Thyroid gland (tissue), 4 donors: Measurements from ENCODE around the gene KIF1B. TPM values are rescaled to one million over a fixed set of nuclear protein-coding genes. Genes with fewer than 3 reads are reported as not detected.

Source experiments
- DNase-seq, 2 donors: peaks; one replicate each; pipeline ENCODE4 v3.0.0-alpha.2; 2019
- H3K27ac ChIP-seq, 3 donors: fragments of 200-600 bp; sonication (generic); 1 replicate in 2 of 3; 2 replicates in 1 of 3; pipeline ENCODE4 v1.5.1; 2016 to 2019; ENCODE audit warnings: mild to moderate bottlenecking in 1 of 3, moderate library complexity in 1 of 3
- H3K27me3 ChIP-seq: fragments of 200-600 bp; sonication (generic); one replicate; pipeline ENCODE4 v1.5.1; 2019
- H3K36me3 ChIP-seq, 2 donors: fragments of 200-600 bp; sonication (generic); one replicate each; pipeline ENCODE4 v1.5.1; 2016 to 2019
- H3K4me1 ChIP-seq, 2 donors: fragments of 200-600 bp; sonication (generic); one replicate each; pipeline ENCODE4 v1.5.1; 2017 to 2019
- H3K4me3 ChIP-seq, 3 donors: fragments of 200-600 bp; sonication (generic); replicated peaks in 1 of 3; 1 replicate in 2 of 3; 2 replicates in 1 of 3; pipeline ENCODE4 v1.5.1; 2016; ENCODE audit warnings: mild to moderate bottlenecking in 1 of 3
- H3K9me3 ChIP-seq: fragments of 200-600 bp; sonication (generic); one replicate; pipeline ENCODE4 v1.5.1; 2017
- CTCF ChIP-seq, 6 experiments: fragments of 200-600 bp in 3 of 6; fragments of 450-650 bp in 3 of 6; sonication (generic) in 3 of 6; IDR thresholded peaks; one replicate each; pipeline ENCODE4 v1.5.1; 2016 to 2019; ENCODE audit warnings: antibody characterized with exemption in 6 of 6, mild to moderate bottlenecking in 2 of 6, inconsistent platforms in 1 of 6, moderate library complexity in 1 of 6
- POLR2A ChIP-seq, 2 donors: fragments of 450-650 bp; IDR thresholded peaks; one replicate each; pipeline ENCODE4 v1.6.1; 2017; ENCODE audit warnings: antibody characterized with exemption in 2 of 2, mild to moderate bottlenecking in 2 of 2, moderate library complexity in 1 of 2
- WGBS, 2 donors: methylation state at CpG; one replicate each; pipeline ENCODE4 v1.1.5; 2017; 5-methylcytosine and 5-hydroxymethylcytosine counted together
- intact Hi-C: fragments of 100-400 bp; cut with DNase I; formaldehyde crosslinking; loops from one replicate; pipeline ENCODE4 v1.15.1; 2023
- total RNA-seq, 4 donors: library from RNA; depleted of rRNA; stranded (reverse); fragments of >200 nt; gene quantifications; one replicate each; pipeline ENCODE4 v1.2.3, GENCODE V29; 2016

The KIF1B gene, protein sequence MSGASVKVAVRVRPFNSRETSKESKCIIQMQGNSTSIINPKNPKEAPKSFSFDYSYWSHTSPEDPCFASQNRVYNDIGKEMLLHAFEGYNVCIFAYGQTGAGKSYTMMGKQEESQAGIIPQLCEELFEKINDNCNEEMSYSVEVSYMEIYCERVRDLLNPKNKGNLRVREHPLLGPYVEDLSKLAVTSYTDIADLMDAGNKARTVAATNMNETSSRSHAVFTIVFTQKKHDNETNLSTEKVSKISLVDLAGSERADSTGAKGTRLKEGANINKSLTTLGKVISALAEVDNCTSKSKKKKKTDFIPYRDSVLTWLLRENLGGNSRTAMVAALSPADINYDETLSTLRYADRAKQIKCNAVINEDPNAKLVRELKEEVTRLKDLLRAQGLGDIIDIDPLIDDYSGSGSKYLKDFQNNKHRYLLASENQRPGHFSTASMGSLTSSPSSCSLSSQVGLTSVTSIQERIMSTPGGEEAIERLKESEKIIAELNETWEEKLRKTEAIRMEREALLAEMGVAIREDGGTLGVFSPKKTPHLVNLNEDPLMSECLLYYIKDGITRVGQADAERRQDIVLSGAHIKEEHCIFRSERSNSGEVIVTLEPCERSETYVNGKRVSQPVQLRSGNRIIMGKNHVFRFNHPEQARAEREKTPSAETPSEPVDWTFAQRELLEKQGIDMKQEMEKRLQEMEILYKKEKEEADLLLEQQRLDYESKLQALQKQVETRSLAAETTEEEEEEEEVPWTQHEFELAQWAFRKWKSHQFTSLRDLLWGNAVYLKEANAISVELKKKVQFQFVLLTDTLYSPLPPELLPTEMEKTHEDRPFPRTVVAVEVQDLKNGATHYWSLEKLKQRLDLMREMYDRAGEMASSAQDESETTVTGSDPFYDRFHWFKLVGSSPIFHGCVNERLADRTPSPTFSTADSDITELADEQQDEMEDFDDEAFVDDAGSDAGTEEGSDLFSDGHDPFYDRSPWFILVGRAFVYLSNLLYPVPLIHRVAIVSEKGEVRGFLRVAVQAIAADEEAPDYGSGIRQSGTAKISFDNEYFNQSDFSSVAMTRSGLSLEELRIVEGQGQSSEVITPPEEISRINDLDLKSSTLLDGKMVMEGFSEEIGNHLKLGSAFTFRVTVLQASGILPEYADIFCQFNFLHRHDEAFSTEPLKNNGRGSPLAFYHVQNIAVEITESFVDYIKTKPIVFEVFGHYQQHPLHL (N-terminal part only)
- total RNA-seq: 10 to 100 TPM; 51.7 to 70.5 (median 53.5) TPM

GRCh38 chr1:10209905-10210810 lies at the start of gene KIF1B:
Gene KIF1B, plus strand, starts transcription at chr1:10210570. Its CDS starts 21,759 bp downstream, at chr1:10232329.
- 0 to 2% methylated on average over 18 to 20 of the region's 107 CpGs for WGBS, 2 donors
- peak; percentile 99 for DNase-seq
- Histone ChIP-seq H3K9me3 (no peaks in the 10 kb centered on the region), H3K4me3 (peak within 1 kb of the TSS; percentile 64 to 73 (median 68)), H3K27ac (peak within 1 kb of the TSS; percentile 88 to 95 (median 90)), H3K4me1 (peaks cover 15 to 29% of the 10 kb centered on the region in 2 donors), H3K27me3 (no peaks in the 10 kb centered on the region), H3K36me3 (no peaks in the 10 kb centered on the region)
- intact Hi-C loops: loop anchor here (10.0 kb wide), 1 partner anchor 125 kb away; no protein-coding TSS in a partner anchor
- peak; percentile 91 to 98 (median 95) for TF ChIP-seq CTCF (IDR thresholded peaks at IDR 0.05)
- TF ChIP-seq POLR2A (IDR thresholded peaks at IDR 0.05): peak; percentile 95 to 100

- H3K4me3 ChIP-seq: no peak overlapping the region
- peaks cover 14 to 19% of the 10 kb centered on the region in 2 donors for H3K36me3 ChIP-seq
- no peaks in the 10 kb centered on the region for H3K9me3 ChIP-seq
- no peaks in the 10 kb centered on the region for H3K27me3 ChIP-seq
- peak; percentile 24 to 29 for DNase-seq
- TF ChIP-seq POLR2A (IDR thresholded peaks at IDR 0.05): no peak
- H3K27ac ChIP-seq: peak overlapping the region; percentile 10 to 21 (median 19)
- WGBS, 2 donors: 32 to 46% methylated on average over 12 of the region's 12 CpGs
- H3K4me1 ChIP-seq: peaks cover 9 to 12% of the 10 kb centered on the region in 2 donors
- intact Hi-C loops: loop anchor here (10.0 kb wide), 1 partner anchor 206 kb away; no protein-coding TSS in a partner anchor
Measured at GRCh38 chr1:10160907-10161490, 49.4 kb upstream of the KIF1B start.

GRCh38 chr1:10161541-10162290 lies 48.7 kb upstream of the KIF1B start:
- H3K4me1 ChIP-seq: peaks cover 9 to 12% of the 10 kb centered on the region in 2 donors
- H3K27ac ChIP-seq: peak overlapping the region in 2 of 3 donors; percentile 19 to 36
- 77 to 87% methylated on average over 17 of the region's 17 CpGs for WGBS, 2 donors
- no peak for DNase-seq
- H3K27me3 ChIP-seq: no peaks in the 10 kb centered on the region
- no peak for TF ChIP-seq POLR2A (IDR thresholded peaks at IDR 0.05)
- no peak for TF ChIP-seq CTCF (IDR thresholded peaks at IDR 0.05)
- intact Hi-C loops: loop anchor here (10.0 kb wide), 1 partner anchor 207 kb away; no protein-coding TSS in a partner anchor
- peaks cover 18 to 19% of the 10 kb centered on the region in 2 donors for H3K36me3 ChIP-seq
- no peaks in the 10 kb centered on the region for H3K9me3 ChIP-seq
- no peak overlapping the region for H3K4me3 ChIP-seq

- Histone ChIP-seq H3K27ac (peak overlapping the region in 2 of 3 donors; percentile 27 to 36), H3K36me3 (peaks cover 23 to 33% of the 10 kb centered on the region in 2 donors), H3K9me3 (no peaks in the 10 kb centered on the region), H3K4me1 (peaks cover 4 to 13% of the 10 kb centered on the region in 2 donors), H3K4me3 (no peak overlapping the region), H3K27me3 (no peaks in the 10 kb centered on the region)
- intact Hi-C loops: loop anchor here (10.0 kb wide), 1 partner anchor 214 kb away; no protein-coding TSS in a partner anchor
- TF ChIP-seq POLR2A (IDR thresholded peaks at IDR 0.05): no peak
- TF ChIP-seq CTCF (IDR thresholded peaks at IDR 0.05): no peak
- 82 to 85% methylated on average over 7 of the region's 7 CpGs for WGBS, 2 donors
- DNase-seq: no peak
Measured at GRCh38 chr1:10168912-10169514, 41.4 kb upstream of the KIF1B start.
